IMR-90 (cell line): ENCODE data around the gene MTCL1.

Source experiments
- CEBPB ChIP-seq: IDR thresholded peaks from 2 replicates; pipeline ENCODE4 v1.6.1; 2012; ENCODE audit warnings: low read depth, low read length, improper control_type of control experiment
- CHD1 ChIP-seq: IDR thresholded peaks from 2 replicates; pipeline ENCODE4 v1.6.1; 2012; ENCODE audit warnings: low read depth, low read length, improper control_type of control experiment
- CTCF ChIP-seq: conservative IDR thresholded peaks from 2 replicates; pipeline ENCODE4 v1.5.1; 2012; ENCODE audit warnings: mild to moderate bottlenecking, low read depth, low read length, improper control_type of control experiment
- FOS ChIP-seq: fragments of 150-350 bp; IDR thresholded peaks from 2 replicates; pipeline ENCODE4 v1.6.1; 2016; ENCODE audit warnings: low read depth, low read length
- MAZ ChIP-seq: IDR thresholded peaks from 2 replicates; pipeline ENCODE4 v1.6.1; 2012; ENCODE audit warnings: low read depth, mild to moderate bottlenecking, low read length, improper control_type of control experiment, moderate library complexity, borderline replicate concordance
- MXI1 ChIP-seq: IDR thresholded peaks from 2 replicates; pipeline ENCODE4 v1.6.1; 2012; ENCODE audit warnings: low read depth, mild to moderate bottlenecking, low read length, moderate library complexity, borderline replicate concordance
- POLR2A ChIP-seq: IDR thresholded peaks from 2 replicates; pipeline ENCODE4 v1.6.1; 2012; ENCODE audit warnings: mild to moderate bottlenecking, low read depth, low read length
- RAD21 ChIP-seq: IDR thresholded peaks from 2 replicates; pipeline ENCODE4 v1.6.1; 2012; ENCODE audit warnings: low read length, improper control_type of control experiment
- RCOR1 ChIP-seq: IDR thresholded peaks from 2 replicates; pipeline ENCODE4 v1.6.1; 2012; ENCODE audit warnings: mild to moderate bottlenecking, low read length, improper control_type of control experiment; ENCODE audit not compliant: insufficient replicate concordance
- SMC3 ChIP-seq: fragments of 150-350 bp; IDR thresholded peaks from 2 replicates; pipeline ENCODE4 v1.6.1; 2016; ENCODE audit warnings: low read depth, mild to moderate bottlenecking, antibody characterized with exemption, low read length, moderate library complexity
- USF2 ChIP-seq: fragments of 150-350 bp; IDR thresholded peaks from 2 replicates; pipeline ENCODE4 v1.6.1; 2017; ENCODE audit warnings: mild to moderate bottlenecking, antibody characterized with exemption, low read length, low read depth
- TF ChIP-seq, protein P1 (sequence below): fragments of 150-350 bp; IDR thresholded peaks from 2 replicates; pipeline ENCODE4 v1.6.1; 2016; ENCODE audit warnings: low read depth, mild to moderate bottlenecking, low read length, moderate library complexity, borderline replicate concordance

- TF ChIP-seq RAD21 (no peak), CTCF (no peak), POLR2A (0 out of 2 replicates have a peak, but pooled peaks have one; percentile 36), CHD1 (no peak), CEBPB (no peak), MXI1 (peak; percentile 56; the same call in 1 of the 2 replicates), SMC3 (no peak), RCOR1 (no peak), MAZ (peak; percentile 79), FOS (no peak), USF2 (no peak)
- TF ChIP-seq, protein P1, sequence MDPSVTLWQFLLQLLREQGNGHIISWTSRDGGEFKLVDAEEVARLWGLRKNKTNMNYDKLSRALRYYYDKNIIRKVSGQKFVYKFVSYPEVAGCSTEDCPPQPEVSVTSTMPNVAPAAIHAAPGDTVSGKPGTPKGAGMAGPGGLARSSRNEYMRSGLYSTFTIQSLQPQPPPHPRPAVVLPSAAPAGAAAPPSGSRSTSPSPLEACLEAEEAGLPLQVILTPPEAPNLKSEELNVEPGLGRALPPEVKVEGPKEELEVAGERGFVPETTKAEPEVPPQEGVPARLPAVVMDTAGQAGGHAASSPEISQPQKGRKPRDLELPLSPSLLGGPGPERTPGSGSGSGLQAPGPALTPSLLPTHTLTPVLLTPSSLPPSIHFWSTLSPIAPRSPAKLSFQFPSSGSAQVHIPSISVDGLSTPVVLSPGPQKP, result no peak
Observed at GRCh38 chr18:8704361-8705237, 757 bp upstream of the MTCL1 start.
